SK-N-SH (cell line): ENCODE results near the gene CHD2. TPM values are rescaled to one million over a fixed set of nuclear protein-coding genes. Genes with fewer than 3 reads are reported as not detected.

Experiments used
- CTCF ChIA-PET: fragments of 300-600, 350-600 bp; formaldehyde crosslinking; extraction: SDS; loops from one replicate; lab custom pipeline; 2021; lab: Yijun Ruan, JAX
- POLR2A ChIA-PET: fragments of 350-600 bp; sonication (Branson Sonifier 250); formaldehyde crosslinking; extraction: SDS; loops from one replicate; lab custom pipeline; 2020; ENCODE audit warnings: antibody characterized with exemption, inconsistent platforms; lab: Yijun Ruan, JAX
- DNase-seq: peaks from one replicate; pipeline ENCODE4 v3.0.0; 2012
- H2AFZ ChIP-seq: fragments of 200-600 bp; sonication (generic); 2 replicates; pipeline ENCODE4 v1.8.1; 2016; ENCODE audit warnings: antibody characterized with exemption, mild to moderate bottlenecking, low read depth
- H3F3A ChIP-seq: fragments of 200-600 bp; sonication (generic); replicated peaks from 2 replicates; pipeline ENCODE3; 2016; ENCODE audit warnings: antibody characterized with exemption, mild to moderate bottlenecking; ENCODE audit not compliant: insufficient read depth
- H3K27ac ChIP-seq, 2 experiments: fragments of 200-500 bp in 1 of 2; fragments of 200-600 bp in 1 of 2; sonication (Bioruptor generic) in 1 of 2; sonication (generic), shearing (Covaris generic) in 1 of 2; 2 replicates each; pipeline versions ENCODE4 v1.5.1 to v1.6.1; 2014 to 2016; ENCODE audit warnings: low read depth in 2 of 2, inconsistent platforms in 1 of 2, low read length in 1 of 2, mild to moderate bottlenecking in 1 of 2, mixed read lengths in 1 of 2
- H3K27me3 ChIP-seq: fragments of 200-600 bp; sonication (generic), shearing (Covaris generic); 2 replicates; pipeline ENCODE4 v1.6.1; 2016; ENCODE audit warnings: mixed run types; ENCODE audit not compliant: insufficient read depth
- H3K36me3 ChIP-seq, 2 experiments: fragments of 200-500 bp in 1 of 2; fragments of 200-600 bp in 1 of 2; sonication (Bioruptor generic) in 1 of 2; sonication (generic) in 1 of 2; replicated peaks in 1 of 2; 2 replicates each; pipeline versions ENCODE3 to v1.5.1; 2014 to 2016; ENCODE audit warnings: low read length in 1 of 2, mild to moderate bottlenecking in 1 of 2; ENCODE audit not compliant: insufficient read depth in 2 of 2, control insufficient read depth in 1 of 2
- H3K4me1 ChIP-seq, 2 experiments: fragments of 200-500 bp in 1 of 2; fragments of 200-600 bp in 1 of 2; sonication (Bioruptor generic) in 1 of 2; sonication (generic), shearing (Covaris generic) in 1 of 2; 2 replicates each; pipeline versions ENCODE4 v1.5.1 to v1.6.1; 2014 to 2016; ENCODE audit warnings: low read depth in 1 of 2, low read length in 1 of 2, mixed run types in 1 of 2; ENCODE audit not compliant: insufficient read depth in 2 of 2, control insufficient read depth in 1 of 2
- H3K4me2 ChIP-seq: fragments of 200-600 bp; sonication (generic), shearing (Covaris generic); 2 replicates; pipeline ENCODE4 v1.6.1; 2017; ENCODE audit warnings: mixed run types
- H3K4me3 ChIP-seq, 2 experiments: fragments of 200-500 bp in 1 of 2; fragments of 200-600 bp in 1 of 2; sonication (Bioruptor generic) in 1 of 2; sonication (generic), shearing (Covaris generic) in 1 of 2; 2 replicates each; pipeline versions ENCODE4 v1.5.1 to v1.8.1; 2014 to 2016; ENCODE audit warnings: low read depth in 2 of 2, inconsistent platforms in 1 of 2, low read length in 1 of 2, mild to moderate bottlenecking in 1 of 2, mixed read lengths in 1 of 2, moderate library complexity in 1 of 2
- H3K79me2 ChIP-seq: fragments of 200-600 bp; sonication (generic); 2 replicates; pipeline ENCODE4 v1.8.1; 2017; ENCODE audit warnings: mild to moderate bottlenecking; ENCODE audit not compliant: insufficient read depth
- H3K9ac ChIP-seq: fragments of 200-600 bp; sonication (generic); 2 replicates; pipeline ENCODE4 v1.6.1; 2017; ENCODE audit warnings: mixed run types
- H3K9me2 ChIP-seq: fragments of 200-600 bp; sonication (generic); 2 replicates; pipeline ENCODE4 v1.6.1; 2017; ENCODE audit warnings: mixed run types
- H3K9me3 ChIP-seq: fragments of 200-600 bp; sonication (generic); 2 replicates; pipeline ENCODE4 v1.6.1; 2017; ENCODE audit warnings: mixed run types, mild to moderate bottlenecking, moderate library complexity
- H4K20me1 ChIP-seq: fragments of 200-600 bp; sonication (generic); 2 replicates; pipeline ENCODE4 v1.6.1; 2017; ENCODE audit warnings: mild to moderate bottlenecking, mixed run types; ENCODE audit not compliant: insufficient read depth
- CHD2 ChIP-seq: fragments of 150-350 bp; IDR thresholded peaks from 2 replicates; pipeline ENCODE4 v1.6.1; 2018; ENCODE audit warnings: low read length; ENCODE audit not compliant: partially characterized antibody
- EZH2phosphoT487 ChIP-seq: fragments of 200-600 bp; sonication (generic); IDR thresholded peaks from 2 replicates; pipeline ENCODE4 v1.6.1; 2017; ENCODE audit warnings: low read depth, mixed run types, mild to moderate bottlenecking, antibody characterized with exemption, moderate library complexity, borderline replicate concordance
- FOXJ3 ChIP-seq: sonication (generic); formaldehyde crosslinking; IDR thresholded peaks from 2 replicates; pipeline ENCODE4 v1.5.1; 2020; ENCODE audit warnings: mild to moderate bottlenecking, missing genetic modification reagents
- FOXM1 ChIP-seq: IDR thresholded peaks from 2 replicates; pipeline ENCODE4 v1.4.0; 2012; ENCODE audit warnings: low read depth, mild to moderate bottlenecking
- GATA2 ChIP-seq: sonication (generic); formaldehyde crosslinking; IDR thresholded peaks from 2 replicates; pipeline ENCODE4 v1.5.0; 2020; ENCODE audit warnings: mild to moderate bottlenecking, missing genetic modification reagents
- MXI1 ChIP-seq: IDR thresholded peaks from 2 replicates; pipeline ENCODE4 v1.6.1; 2012; ENCODE audit warnings: mild to moderate bottlenecking, low read depth, low read length, improper control_type of control experiment
- NRF1 ChIP-seq: IDR thresholded peaks from 2 replicates; pipeline ENCODE4 v1.6.1; 2012; ENCODE audit warnings: low read depth, mild to moderate bottlenecking, low read length
- RCOR1 ChIP-seq: fragments of 150-350 bp; IDR thresholded peaks from 2 replicates; pipeline ENCODE4 v1.6.1; 2017; ENCODE audit warnings: antibody characterized with exemption, low read length
- RFX5 ChIP-seq: IDR thresholded peaks from 2 replicates; pipeline ENCODE4 v1.6.1; 2012; ENCODE audit warnings: mild to moderate bottlenecking, improper control_type of control experiment, low read length
- SIN3A ChIP-seq: IDR thresholded peaks from 2 replicates; pipeline ENCODE4 v1.6.1; 2012; ENCODE audit warnings: low read depth, mild to moderate bottlenecking, low read length, moderate library complexity, borderline replicate concordance
- TEAD4 ChIP-seq: IDR thresholded peaks from 2 replicates; pipeline ENCODE4 v1.4.0; 2012; ENCODE audit warnings: mild to moderate bottlenecking, borderline replicate concordance; ENCODE audit not compliant: insufficient read depth
- WGBS: methylation state at CpG from one replicate; pipeline ENCODE4 v1.1.6; 2017; ENCODE audit warnings: low lambda C conversion rate; 5-methylcytosine and 5-hydroxymethylcytosine counted together
- polyA plus RNA-seq, 3 experiments: library from polyadenylated mRNA; depleted of rRNA; stranded (reverse); fragments of >200 nt; gene quantifications; 2 replicates each; pipeline ENCODE4 v1.2.3, GENCODE V29; 2012
- TF ChIP-seq, protein P1 (sequence below): IDR thresholded peaks from 2 replicates; pipeline ENCODE4 v1.4.0; 2012; ENCODE audit warnings: low read depth, borderline replicate concordance
- TF ChIP-seq, protein P2 (sequence below): IDR thresholded peaks from 2 replicates; pipeline ENCODE4 v1.4.0; 2012; ENCODE audit warnings: low read depth, borderline replicate concordance
- TF ChIP-seq, protein P3 (sequence below): IDR thresholded peaks from 2 replicates; pipeline ENCODE4 v1.4.0; 2012; ENCODE audit warnings: low read depth

The CHD2 gene
- polyA plus RNA-seq, 1 of the 3 experiments (the other 2 are of a cell fraction) = 25.3 TPM

DNA sequence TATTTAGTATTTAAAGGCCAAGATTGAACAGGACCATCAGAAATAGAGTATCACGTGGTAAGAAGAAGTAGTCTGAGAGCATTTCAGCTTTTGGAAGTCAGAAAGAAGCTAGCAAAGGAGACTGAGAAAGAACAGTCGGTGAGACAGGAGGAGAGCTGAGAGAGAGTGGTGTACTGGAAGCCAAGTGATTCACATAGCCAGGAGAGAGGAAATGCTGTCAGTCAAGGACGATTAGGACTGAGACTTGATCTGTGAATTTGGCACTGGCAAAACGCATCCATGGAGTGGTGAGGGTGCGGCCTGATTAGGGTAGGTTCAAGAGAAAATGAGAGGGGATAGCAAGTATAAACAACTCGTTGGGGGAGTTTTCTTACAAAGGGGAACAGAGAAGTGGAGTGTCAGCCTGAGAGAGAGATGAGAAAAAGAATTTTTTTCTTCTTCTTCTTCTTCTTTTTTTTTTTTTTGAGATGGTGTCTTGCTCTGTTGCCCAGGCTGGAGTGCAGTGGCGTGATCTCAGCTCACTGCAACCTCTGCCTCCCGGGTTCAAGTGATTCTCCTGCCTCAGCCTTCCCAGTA lies 44.9 kb downstream of the CHD2 start:
- Histone ChIP-seq H3K27me3 (no peaks in the 10 kb centered on the region), H3K27ac (no peak overlapping the region), H3K4me2 (no peak overlapping the region), H3K9ac (no peak overlapping the region), H4K20me1 (no peaks in the 10 kb centered on the region), H3K9me3 (peaks cover 21% of the 10 kb centered on the region), H3F3A (peaks cover 23% of the 10 kb centered on the region), H2AFZ (no peak overlapping the region), H3K4me1 (no peaks in the 10 kb centered on the region), H3K4me3 (no peak overlapping the region), H3K79me2 (peaks cover 67% of the 10 kb centered on the region), H3K36me3 (peaks cover 83 to 97% of the 10 kb centered on the region in 2 experiments), H3K9me2 (no peaks in the 10 kb centered on the region)
- WGBS = 97% methylated on average over 8 of the region's 8 CpGs
- ChIA-PET POLR2A (no interaction called here), CTCF (interaction anchor here (0.6 to 1.3 kb wide), 5 partner anchors 17 to 1175 kb away, joined by 3 to 5 read pairs (median 4); no protein-coding TSS in a partner anchor)
- DNase-seq = no peak
- TF ChIP-seq RFX5 (no peak), NRF1 (no peak), SIN3A (no peak), TEAD4 (no peak), CHD2 (no peak), RCOR1 (no peak), GATA2 (CRISPR knock-in tag) (no peak)
- TF ChIP-seq, protein P1, sequence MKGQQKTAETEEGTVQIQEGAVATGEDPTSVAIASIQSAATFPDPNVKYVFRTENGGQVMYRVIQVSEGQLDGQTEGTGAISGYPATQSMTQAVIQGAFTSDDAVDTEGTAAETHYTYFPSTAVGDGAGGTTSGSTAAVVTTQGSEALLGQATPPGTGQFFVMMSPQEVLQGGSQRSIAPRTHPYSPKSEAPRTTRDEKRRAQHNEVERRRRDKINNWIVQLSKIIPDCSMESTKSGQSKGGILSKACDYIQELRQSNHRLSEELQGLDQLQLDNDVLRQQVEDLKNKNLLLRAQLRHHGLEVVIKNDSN = no peak

DNA sequence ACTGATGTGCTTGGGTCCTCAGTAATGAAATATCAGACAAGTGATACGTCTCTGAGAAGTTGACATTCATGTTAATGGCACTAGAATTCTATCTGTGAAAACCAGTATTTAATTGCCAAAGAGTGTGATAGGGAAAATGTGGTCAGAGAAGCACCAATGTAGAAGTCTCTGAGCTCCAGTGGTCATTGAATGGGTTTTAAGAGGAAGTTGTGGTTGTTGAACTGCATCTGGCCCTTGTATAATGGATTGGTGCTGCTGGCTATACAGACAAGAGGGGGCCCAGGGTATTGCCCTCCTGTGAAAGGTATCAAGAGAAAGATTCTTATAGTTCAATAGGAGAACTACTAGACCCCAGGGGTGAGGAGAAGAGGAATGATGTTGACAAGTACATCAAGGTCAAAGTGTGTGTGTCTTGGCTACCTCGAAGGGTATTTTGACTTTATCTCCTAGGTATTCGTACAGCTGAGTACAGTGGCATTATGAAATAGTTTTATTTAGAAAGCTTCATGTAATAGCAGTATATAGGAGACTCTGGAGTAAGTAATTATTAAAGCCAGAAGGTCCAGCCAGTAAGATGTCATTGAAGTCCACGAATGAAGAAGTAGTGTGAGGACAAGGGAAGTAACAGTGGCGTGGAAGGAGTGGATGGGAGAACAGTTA lies 47.1 kb downstream of the CHD2 start:
- Histone ChIP-seq H3K36me3 (peaks cover 86 to 100% of the 10 kb centered on the region in 2 experiments), H3K9me2 (no peaks in the 10 kb centered on the region), H3K9ac (no peak overlapping the region), H3K4me3 (peak overlapping the region in 1 of 2 experiments; percentile 17; a peak in 1 of 4 replicates), H3K9me3 (peaks cover 21% of the 10 kb centered on the region), H3K27me3 (no peaks in the 10 kb centered on the region), H3F3A (peaks cover 26% of the 10 kb centered on the region), H3K4me2 (no peak overlapping the region), H4K20me1 (no peaks in the 10 kb centered on the region), H3K79me2 (peaks cover 80% of the 10 kb centered on the region), H3K4me1 (no peaks in the 10 kb centered on the region), H3K27ac (no peak overlapping the region), H2AFZ (no peak overlapping the region)
- TF ChIP-seq, protein P2, sequence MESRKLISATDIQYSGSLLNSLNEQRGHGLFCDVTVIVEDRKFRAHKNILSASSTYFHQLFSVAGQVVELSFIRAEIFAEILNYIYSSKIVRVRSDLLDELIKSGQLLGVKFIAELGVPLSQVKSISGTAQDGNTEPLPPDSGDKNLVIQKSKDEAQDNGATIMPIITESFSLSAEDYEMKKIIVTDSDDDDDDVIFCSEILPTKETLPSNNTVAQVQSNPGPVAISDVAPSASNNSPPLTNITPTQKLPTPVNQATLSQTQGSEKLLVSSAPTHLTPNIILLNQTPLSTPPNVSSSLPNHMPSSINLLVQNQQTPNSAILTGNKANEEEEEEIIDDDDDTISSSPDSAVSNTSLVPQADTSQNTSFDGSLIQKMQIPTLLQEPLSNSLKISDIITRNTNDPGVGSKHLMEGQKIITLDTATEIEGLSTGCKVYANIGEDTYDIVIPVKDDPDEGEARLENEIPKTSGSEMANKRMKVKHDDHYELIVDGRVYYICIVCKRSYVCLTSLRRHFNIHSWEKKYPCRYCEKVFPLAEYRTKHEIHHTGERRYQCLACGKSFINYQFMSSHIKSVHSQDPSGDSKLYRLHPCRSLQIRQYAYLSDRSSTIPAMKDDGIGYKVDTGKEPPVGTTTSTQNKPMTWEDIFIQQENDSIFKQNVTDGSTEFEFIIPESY = no peak
- TF ChIP-seq MXI1 (no peak), FOXJ3 (no peak), RFX5 (no peak), FOXM1 (no peak), EZH2phosphoT487 (no peak)
- TF ChIP-seq, protein P3, sequence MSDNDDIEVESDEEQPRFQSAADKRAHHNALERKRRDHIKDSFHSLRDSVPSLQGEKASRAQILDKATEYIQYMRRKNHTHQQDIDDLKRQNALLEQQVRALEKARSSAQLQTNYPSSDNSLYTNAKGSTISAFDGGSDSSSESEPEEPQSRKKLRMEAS = no peak
- ChIA-PET POLR2A (no interaction called here), CTCF (interaction anchor here (1.6 kb wide), 1 partner anchor 16 kb away, joined by 3 read pairs; no protein-coding TSS in a partner anchor)
- WGBS = 97% methylated on average over 5 of the region's 5 CpGs
- DNase-seq = no peak
